ENCODE results near the gene MRTFA.

Gene MRTFA

GRCh38 chr22:40634119-40634903 is 2.2 kb downstream of the MRTFA start:
- H3K4me1 ChIP-seq, result peaks cover 0 to 40% (median 16%) of the 10 kb centered on the region in 4 donors
- no peak for TF ChIP-seq CTCF (IDR thresholded peaks at IDR 0.05)
- H3K9me3 ChIP-seq, result no peaks in the 10 kb centered on the region
- H3K27ac ChIP-seq, result peak overlapping the region; percentile 83 to 89
- no peaks in the 10 kb centered on the region for H3K27me3 ChIP-seq
- peak overlapping the region; percentile 65 to 83 for H3K4me3 ChIP-seq
- intact Hi-C loops (cut with DNase I; ENCODE audit: low total_unique reads), result loop anchor here (10.0 kb wide), 2 partner anchors 110 to 590 kb away; no protein-coding TSS in a partner anchor
- DNase-seq, result peak in 1 of 2 donors; percentile 34
- H3K36me3 ChIP-seq, result no peaks in the 10 kb centered on the region

GRCh38 chr22:40633036-40633435 is 3.5 kb downstream of the MRTFA start:
- no peak for TF ChIP-seq CTCF (IDR thresholded peaks at IDR 0.05)
- H3K9me3 ChIP-seq, result no peaks in the 10 kb centered on the region
- DNase-seq, result no peak
- intact Hi-C loops (cut with DNase I; ENCODE audit: low total_unique reads), result loop anchor here (10.0 kb wide), 2 partner anchors 108 to 588 kb away; no protein-coding TSS in a partner anchor
- H3K27me3 ChIP-seq, result no peaks in the 10 kb centered on the region
- H3K27ac ChIP-seq, result no peak overlapping the region
- peaks cover 0 to 51% (median 17%) of the 10 kb centered on the region in 4 donors for H3K4me1 ChIP-seq
- H3K36me3 ChIP-seq, result no peaks in the 10 kb centered on the region
- no peak overlapping the region for H3K4me3 ChIP-seq

GRCh38 chr22:40631925-40632324 is 4.6 kb downstream of the MRTFA start:
- peaks cover 0 to 55% (median 15%) of the 10 kb centered on the region in 4 donors for H3K4me1 ChIP-seq
- DNase-seq, result peak in 1 of 2 donors; percentile 13
- no peaks in the 10 kb centered on the region for H3K36me3 ChIP-seq
- no peak overlapping the region for H3K4me3 ChIP-seq
- H3K27ac ChIP-seq, result no peak overlapping the region
- no peaks in the 10 kb centered on the region for H3K9me3 ChIP-seq
- intact Hi-C loops (cut with DNase I; ENCODE audit: low total_unique reads), result loop anchor here (10.0 kb wide), 2 partner anchors 107 to 587 kb away; no protein-coding TSS in a partner anchor
- H3K27me3 ChIP-seq, result no peaks in the 10 kb centered on the region
- no peak for TF ChIP-seq CTCF (IDR thresholded peaks at IDR 0.05)

- H3K27me3 ChIP-seq, result no peaks in the 10 kb centered on the region
- DNase-seq, result peak in 1 of 2 donors; percentile 29
- H3K4me1 ChIP-seq, result peaks cover 0 to 43% (median 15%) of the 10 kb centered on the region in 4 donors
- intact Hi-C loops (cut with DNase I; ENCODE audit: low total_unique reads), result no loop called here
- no peak overlapping the region for H3K4me3 ChIP-seq
- no peak overlapping the region for H3K27ac ChIP-seq
- no peaks in the 10 kb centered on the region for H3K9me3 ChIP-seq
- no peaks in the 10 kb centered on the region for H3K36me3 ChIP-seq
- TF ChIP-seq CTCF (IDR thresholded peaks at IDR 0.05), result no peak
Measured at GRCh38 chr22:40628354-40629042, 8.0 kb downstream of the MRTFA start.

- Histone ChIP-seq H3K9me3 (no peaks in the 10 kb centered on the region), H3K27ac (no peak overlapping the region), H3K36me3 (no peaks in the 10 kb centered on the region), H3K4me3 (no peak overlapping the region), H3K4me1 (peaks cover 0 to 34% (median 11%) of the 10 kb centered on the region in 4 donors), H3K27me3 (no peaks in the 10 kb centered on the region)
- intact Hi-C loops (cut with DNase I; ENCODE audit: low total_unique reads), result no loop called here
- DNase-seq, result no peak
- no peak for TF ChIP-seq CTCF (IDR thresholded peaks at IDR 0.05)
Measured at GRCh38 chr22:40627612-40628011, 8.9 kb downstream of the MRTFA start.

Data from tibial artery (tissue), 4 donors.